CD4-positive, CD25-positive, alpha-beta regulatory T cell (primary cell): ENCODE results near the gene MAPRE2. TPM values are rescaled to one million over a fixed set of nuclear protein-coding genes. Genes with fewer than 3 reads are reported as not detected.

Experiments used
- ATAC-seq, 2 donors: fragments of 150-1000 bp; cut with Tn5 transposase; one replicate each; pipeline ENCODE4 v1.10.0; 2021; ENCODE audit warnings: low read depth in 2 of 2, moderate number of reproducible peaks in 2 of 2, moderate library complexity in 1 of 2
- DNase-seq, 3 donors: peaks; one replicate each; pipeline versions ENCODE4 v3.0.0 to v3.0.0-alpha.2; 2012 to 2022; ENCODE audit warnings: mixed read lengths in 1 of 3
- H3K27ac ChIP-seq: one replicate; pipeline ENCODE4 v1.7.0; 2013; ENCODE audit warnings: mild to moderate bottlenecking, low read length; ENCODE audit not compliant: insufficient read depth, poor library complexity, severe bottlenecking
- H3K27me3 ChIP-seq: one replicate; pipeline ENCODE4 v1.7.0; 2013; ENCODE audit warnings: low read length; ENCODE audit not compliant: control insufficient read depth, insufficient read depth
- H3K36me3 ChIP-seq: one replicate; pipeline ENCODE4 v1.7.0; 2013; ENCODE audit warnings: mild to moderate bottlenecking, low read length, moderate library complexity; ENCODE audit not compliant: control insufficient read depth, insufficient read depth
- H3K4me1 ChIP-seq: 2 replicates; pipeline ENCODE4 v1.7.0; 2013; ENCODE audit warnings: mild to moderate bottlenecking, low read length; ENCODE audit not compliant: insufficient read depth, control insufficient read depth, poor library complexity, severe bottlenecking
- H3K4me3 ChIP-seq: one replicate; pipeline ENCODE4 v1.7.0; 2013; ENCODE audit warnings: low read depth, mild to moderate bottlenecking, low read length, moderate library complexity
- H3K9me3 ChIP-seq, 2 experiments: 1 replicate in 1 of 2; 2 replicates in 1 of 2; pipeline ENCODE4 v1.7.0; 2013; ENCODE audit warnings: low read length in 2 of 2, mild to moderate bottlenecking in 1 of 2, moderate library complexity in 1 of 2; ENCODE audit not compliant: control insufficient read depth in 2 of 2
- H3K27ac Mint-ChIP-seq, 3 donors: one replicate each; pipeline ENCODE4 v1.8.0; 2020 to 2022; ENCODE audit warnings: mild to moderate bottlenecking in 3 of 3, mixed read lengths in 3 of 3, moderate library complexity in 2 of 3
- H3K27me3 Mint-ChIP-seq: one replicate; pipeline ENCODE4 v1.8.0; 2022; ENCODE audit warnings: mild to moderate bottlenecking, mixed read lengths
- H3K36me3 Mint-ChIP-seq: one replicate; pipeline ENCODE4 v1.8.0; 2020; ENCODE audit warnings: mixed read lengths
- H3K4me1 Mint-ChIP-seq, 4 donors: one replicate each; pipeline ENCODE4 v1.8.0; 2020 to 2022; ENCODE audit warnings: mixed read lengths in 4 of 4, mild to moderate bottlenecking in 1 of 4
- H3K4me3 Mint-ChIP-seq, 4 donors: one replicate each; pipeline ENCODE4 v1.8.0; 2020 to 2022; ENCODE audit warnings: mild to moderate bottlenecking in 4 of 4, mixed read lengths in 4 of 4, moderate library complexity in 3 of 4
- H3K9me3 Mint-ChIP-seq, 7 donors: one replicate each; pipeline ENCODE4 v1.8.0; 2020 to 2022; ENCODE audit warnings: mixed read lengths in 7 of 7, mild to moderate bottlenecking in 3 of 7, moderate library complexity in 2 of 7
- polyA plus RNA-seq, 4 donors: library from polyadenylated mRNA; unstranded; fragments of 300-500 nt; fragmentation: Illumina TruSeq; gene quantifications; one replicate each; pipeline ENCODE4 v1.2.3, GENCODE V29; 2021
- total RNA-seq: library from RNA; stranded (reverse); gene quantifications from one replicate; pipeline ENCODE4 v1.2.3, GENCODE V29; 2022

The MAPRE2 gene
- total and polyA plus RNA-seq, 5 donors from 2014 or later: 62.2 to 82.5 (median 67.3) TPM

DNA sequence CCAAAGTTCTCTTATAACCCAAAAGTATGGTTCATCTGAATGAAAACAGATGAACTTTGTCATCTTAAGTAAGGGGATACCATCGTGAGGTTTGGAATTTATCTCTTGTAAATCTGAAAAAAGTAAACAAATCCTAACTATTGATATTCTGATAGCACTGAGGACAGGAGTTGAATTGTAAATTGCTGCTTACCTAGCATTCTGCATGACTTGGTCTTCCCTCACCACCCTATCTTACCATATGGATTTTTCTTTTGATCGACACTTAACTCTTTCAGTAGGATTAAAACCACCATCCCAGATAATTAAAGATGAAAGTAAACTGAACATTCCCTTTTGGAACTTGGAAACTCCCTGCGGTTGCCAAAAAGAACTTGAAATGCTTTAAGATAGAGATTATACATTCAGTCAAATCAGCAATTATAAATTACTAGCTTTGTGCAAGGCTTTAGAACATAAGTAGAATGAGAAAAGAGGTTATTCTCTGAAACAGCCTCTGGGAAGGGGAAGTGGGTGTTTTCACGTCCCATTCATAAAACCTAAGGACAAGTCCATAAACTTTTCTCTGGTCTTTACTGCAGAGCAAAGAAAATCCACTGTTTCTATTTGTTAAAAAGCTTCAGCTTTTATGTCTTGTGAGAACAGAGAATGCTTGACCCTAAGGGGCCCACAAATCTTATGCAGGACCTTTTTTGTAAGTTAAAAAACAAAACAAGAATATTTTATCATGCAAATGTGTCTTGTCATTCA lies 149.9 kb downstream of the MAPRE2 start:
- H3K27ac ChIP-seq: no peak overlapping the region
- H3K4me3 Mint-ChIP-seq: no peak overlapping the region
- H3K27ac Mint-ChIP-seq: no peak overlapping the region
- DNase-seq (no peak), ATAC-seq (no peak)
- peaks cover 6% of the 10 kb centered on the region for H3K27me3 Mint-ChIP-seq
- no peaks in the 10 kb centered on the region for H3K4me1 Mint-ChIP-seq
- no peaks in the 10 kb centered on the region for H3K4me1 ChIP-seq
- no peaks in the 10 kb centered on the region for H3K27me3 ChIP-seq
- H3K36me3 Mint-ChIP-seq: no peaks in the 10 kb centered on the region
- H3K9me3 ChIP-seq: no peaks in the 10 kb centered on the region
- H3K36me3 ChIP-seq: no peaks in the 10 kb centered on the region
- H3K9me3 Mint-ChIP-seq: peaks cover 0 to 1% (median 0%) of the 10 kb centered on the region in 7 donors
- H3K4me3 ChIP-seq: no peak overlapping the region

GRCh38 chr18:35191698-35192025 lies 150.4 kb downstream of the MAPRE2 start:
- Mint-ChIP-seq H3K36me3 (no peaks in the 10 kb centered on the region), H3K27ac (no peak overlapping the region), H3K9me3 (peaks cover 0 to 3% (median 0%) of the 10 kb centered on the region in 7 donors), H3K4me1 (no peaks in the 10 kb centered on the region), H3K27me3 (peaks cover 7% of the 10 kb centered on the region), H3K4me3 (no peak overlapping the region)
- Histone ChIP-seq H3K36me3 (no peaks in the 10 kb centered on the region), H3K9me3 (no peaks in the 10 kb centered on the region), H3K4me3 (no peak overlapping the region), H3K27me3 (no peaks in the 10 kb centered on the region), H3K27ac (no peak overlapping the region), H3K4me1 (no peaks in the 10 kb centered on the region)
- no peak for ATAC-seq
- DNase-seq: no peak

DNA sequence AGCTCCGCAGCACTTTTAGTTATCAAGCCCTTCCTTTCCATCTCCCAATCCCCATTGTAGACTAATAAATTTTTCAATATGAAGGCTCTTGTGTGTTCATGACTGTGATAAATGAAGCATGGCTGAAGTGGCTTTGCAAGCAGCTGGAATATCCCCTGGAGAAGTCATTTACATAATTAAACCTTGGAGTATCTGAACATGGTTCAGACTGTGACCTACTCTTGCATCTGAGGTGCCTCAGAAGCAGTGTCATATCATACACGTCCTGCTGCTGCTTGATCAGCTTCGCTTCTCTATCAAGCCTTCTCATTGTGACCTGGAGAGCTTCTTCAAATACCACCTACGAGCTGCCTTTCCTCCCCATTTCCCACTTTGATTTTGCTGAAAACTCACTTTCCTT lies 151.2 kb downstream of the MAPRE2 start:
- Histone ChIP-seq H3K4me3 (no peak overlapping the region), H3K27ac (no peak overlapping the region), H3K27me3 (no peaks in the 10 kb centered on the region), H3K9me3 (no peaks in the 10 kb centered on the region), H3K4me1 (no peaks in the 10 kb centered on the region), H3K36me3 (no peaks in the 10 kb centered on the region)
- DNase-seq: no peak
- Mint-ChIP-seq H3K4me1 (no peaks in the 10 kb centered on the region), H3K4me3 (no peak overlapping the region), H3K27me3 (peaks cover 13% of the 10 kb centered on the region), H3K9me3 (peaks cover 0 to 3% (median 0%) of the 10 kb centered on the region in 7 donors), H3K36me3 (no peaks in the 10 kb centered on the region), H3K27ac (no peak overlapping the region)
- ATAC-seq: no peak

Other genes starting within 250 kb of the MAPRE2 start
- gene ZNF397, start 199.6 kb downstream of the MAPRE2 start, total RNA-seq: 12.9 TPM
- 1 to 10 TPM; 6.2 to 7.4 (median 6.8) TPM for gene ZNF397, start 199.6 kb downstream of the MAPRE2 start, polyA plus RNA-seq
- 11.5 TPM for gene ZSCAN30, start 248.8 kb downstream of the MAPRE2 start, total RNA-seq
- 1 to 10 TPM; 2.0 to 5.2 (median 3.9) TPM for gene ZSCAN30, start 248.8 kb downstream of the MAPRE2 start, polyA plus RNA-seq